PC-3 (cell line): Measurements from ENCODE around the gene CXXC5.

Experiments
- CTCF ChIP-seq: fragments of 300-600 bp; sonication (generic); conservative IDR thresholded peaks from 2 replicates; pipeline ENCODE4 v1.5.1; 2017; ENCODE audit warnings: antibody characterized with exemption, low read depth, mild to moderate bottlenecking, low read length
- EZH2 ChIP-seq: fragments of 300-600 bp; sonication (generic); IDR thresholded peaks from one replicate; pipeline ENCODE4 v1.6.1; 2017; ENCODE audit warnings: antibody characterized with exemption, mild to moderate bottlenecking, low read length; ENCODE audit not compliant: unreplicated experiment
- EZH2phosphoT487 ChIP-seq: fragments of 300-600 bp; sonication (generic); IDR thresholded peaks from 2 replicates; pipeline ENCODE4 v1.6.1; 2018; ENCODE audit warnings: mild to moderate bottlenecking, antibody characterized with exemption, low read length, borderline replicate concordance

- TF ChIP-seq CTCF (no peak), EZH2 (no peak), EZH2phosphoT487 (no peak)
Observed at GRCh38 chr5:139665626-139666025, 17.5 kb downstream of the CXXC5 start.
